ENCODE results near the gene CD99. TPM values are rescaled to one million over a fixed set of nuclear protein-coding genes. Genes with fewer than 3 reads are reported as not detected.

CD99 gene
- total and polyA plus RNA-seq, 9 donors: 149 to 678 (median 283) TPM

DNA sequence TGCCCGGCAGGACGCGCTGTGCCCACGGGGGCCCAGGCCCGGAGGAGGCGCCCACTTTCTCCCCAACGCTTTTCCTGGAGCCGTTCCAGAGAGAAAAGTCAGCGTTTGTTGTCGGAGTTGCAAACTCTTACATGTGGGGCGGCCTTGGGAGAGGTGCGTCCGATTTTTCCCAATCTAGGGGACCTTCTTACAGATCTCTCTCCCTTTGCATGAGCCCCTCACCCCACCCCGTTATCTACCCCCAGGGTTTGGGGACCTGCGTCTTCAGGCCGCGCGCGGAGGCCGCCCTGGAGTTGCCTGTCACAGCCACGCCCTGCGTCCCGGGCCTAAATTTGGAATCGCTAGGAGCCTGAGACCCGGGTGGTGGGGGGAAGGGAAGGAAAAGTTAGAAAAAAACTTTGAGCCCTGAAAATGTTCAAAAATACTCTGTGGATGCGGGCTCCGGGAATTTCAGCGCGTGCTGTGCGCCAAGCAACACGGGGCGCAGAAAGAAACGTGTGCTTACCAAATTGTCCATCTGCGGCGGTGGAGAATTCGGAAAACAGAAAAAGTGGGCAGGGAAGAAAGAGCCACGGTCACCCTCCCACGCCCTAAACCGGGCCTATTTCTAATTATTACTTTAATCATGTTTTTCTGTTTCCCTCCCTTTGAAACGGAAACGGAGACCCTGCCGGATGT, 587 bp downstream of the CD99 start:
- no peaks in the 10 kb centered on the region for H3K27me3 ChIP-seq
- peaks cover 19% of the 10 kb centered on the region for H3K4me1 ChIP-seq (ENCODE audit: insufficient read depth)
- intact Hi-C loops (cut with DNase I): no loop called here
- peak overlapping the region; percentile 73 to 77 for H3K27ac ChIP-seq
- WGBS, 3 donors: 0 to 1% (median 0%) methylated on average over 38 to 42 of the region's 42 CpGs
- DNase-seq: peak; percentile 59 to 74 (median 69)
- TF ChIP-seq, protein P1, sequence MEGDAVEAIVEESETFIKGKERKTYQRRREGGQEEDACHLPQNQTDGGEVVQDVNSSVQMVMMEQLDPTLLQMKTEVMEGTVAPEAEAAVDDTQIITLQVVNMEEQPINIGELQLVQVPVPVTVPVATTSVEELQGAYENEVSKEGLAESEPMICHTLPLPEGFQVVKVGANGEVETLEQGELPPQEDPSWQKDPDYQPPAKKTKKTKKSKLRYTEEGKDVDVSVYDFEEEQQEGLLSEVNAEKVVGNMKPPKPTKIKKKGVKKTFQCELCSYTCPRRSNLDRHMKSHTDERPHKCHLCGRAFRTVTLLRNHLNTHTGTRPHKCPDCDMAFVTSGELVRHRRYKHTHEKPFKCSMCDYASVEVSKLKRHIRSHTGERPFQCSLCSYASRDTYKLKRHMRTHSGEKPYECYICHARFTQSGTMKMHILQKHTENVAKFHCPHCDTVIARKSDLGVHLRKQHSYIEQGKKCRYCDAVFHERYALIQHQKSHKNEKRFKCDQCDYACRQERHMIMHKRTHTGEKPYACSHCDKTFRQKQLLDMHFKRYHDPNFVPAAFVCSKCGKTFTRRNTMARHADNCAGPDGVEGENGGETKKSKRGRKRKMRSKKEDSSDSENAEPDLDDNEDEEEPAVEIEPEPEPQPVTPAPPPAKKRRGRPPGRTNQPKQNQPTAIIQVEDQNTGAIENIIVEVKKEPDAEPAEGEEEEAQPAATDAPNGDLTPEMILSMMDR (IDR thresholded peaks at IDR 0.05): no peak
- TF ChIP-seq EP300 (IDR thresholded peaks at IDR 0.05) (no peak), POLR2A (IDR thresholded peaks at IDR 0.05) (no peak)
- peak overlapping the region; percentile 95 for H3K4me3 ChIP-seq
- H3K9me3 ChIP-seq: no peaks in the 10 kb centered on the region
- no peaks in the 10 kb centered on the region for H3K36me3 ChIP-seq

DNA sequence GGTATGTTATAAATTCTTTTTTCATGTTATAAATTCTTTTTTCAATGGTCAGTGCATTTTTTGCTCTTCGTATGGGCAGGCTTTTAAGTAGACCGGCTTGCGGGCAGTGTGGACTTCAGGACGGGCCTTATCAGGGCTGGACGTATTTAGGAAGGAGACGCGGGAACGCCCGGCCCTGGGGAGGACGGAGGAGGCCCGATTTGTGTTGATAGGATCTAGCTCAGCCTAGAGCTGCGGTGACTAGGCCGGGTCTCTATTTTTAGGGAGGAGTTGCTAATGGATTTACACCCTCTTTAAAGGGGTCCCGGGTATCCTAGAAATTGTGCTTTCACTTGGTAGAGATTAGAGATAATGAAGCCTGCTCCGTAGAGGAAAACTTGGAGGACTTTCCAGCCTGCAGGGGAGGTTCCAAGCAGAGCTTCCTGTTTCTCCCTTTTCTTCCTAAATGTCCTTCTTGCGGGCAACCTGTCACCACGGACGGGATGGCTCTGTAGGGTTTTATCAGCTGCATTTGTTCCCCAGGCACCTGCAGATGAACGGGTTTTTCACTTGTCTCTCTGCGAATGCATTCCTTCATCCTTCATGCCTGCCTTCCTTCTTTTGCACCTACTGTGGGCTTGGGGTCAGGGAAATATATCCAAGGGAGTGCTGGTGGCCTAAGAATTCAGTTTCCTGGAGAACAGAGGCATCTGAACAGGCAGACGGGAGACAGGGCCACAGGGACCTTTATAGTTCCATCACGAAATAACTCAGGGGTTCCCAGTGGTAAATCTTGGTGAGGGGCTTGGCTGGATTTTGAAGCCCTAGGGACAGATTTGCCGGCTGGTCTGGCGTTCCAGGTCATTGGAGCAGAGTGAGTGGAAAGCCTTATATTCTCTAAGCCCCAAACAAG, 1.4 kb downstream of the CD99 start:
- peak overlapping the region; percentile 95 for H3K4me3 ChIP-seq
- H3K27me3 ChIP-seq: no peaks in the 10 kb centered on the region
- TF ChIP-seq, protein P1 (IDR thresholded peaks at IDR 0.05): no peak
- TF ChIP-seq POLR2A (IDR thresholded peaks at IDR 0.05): no peak
- TF ChIP-seq EP300 (IDR thresholded peaks at IDR 0.05): no peak
- intact Hi-C loops (cut with DNase I): no loop called here
- H3K36me3 ChIP-seq: no peaks in the 10 kb centered on the region
- H3K4me1 ChIP-seq (ENCODE audit: insufficient read depth): peaks cover 19% of the 10 kb centered on the region
- WGBS, 3 donors: 15 to 17% (median 17%) methylated on average over 24 of the region's 24 CpGs
- DNase-seq: peak in 4 of 5 donors; percentile 32 to 52 (median 42)
- no peaks in the 10 kb centered on the region for H3K9me3 ChIP-seq
- H3K27ac ChIP-seq: peak overlapping the region in 1 of 2 donors; percentile 73

DNA sequence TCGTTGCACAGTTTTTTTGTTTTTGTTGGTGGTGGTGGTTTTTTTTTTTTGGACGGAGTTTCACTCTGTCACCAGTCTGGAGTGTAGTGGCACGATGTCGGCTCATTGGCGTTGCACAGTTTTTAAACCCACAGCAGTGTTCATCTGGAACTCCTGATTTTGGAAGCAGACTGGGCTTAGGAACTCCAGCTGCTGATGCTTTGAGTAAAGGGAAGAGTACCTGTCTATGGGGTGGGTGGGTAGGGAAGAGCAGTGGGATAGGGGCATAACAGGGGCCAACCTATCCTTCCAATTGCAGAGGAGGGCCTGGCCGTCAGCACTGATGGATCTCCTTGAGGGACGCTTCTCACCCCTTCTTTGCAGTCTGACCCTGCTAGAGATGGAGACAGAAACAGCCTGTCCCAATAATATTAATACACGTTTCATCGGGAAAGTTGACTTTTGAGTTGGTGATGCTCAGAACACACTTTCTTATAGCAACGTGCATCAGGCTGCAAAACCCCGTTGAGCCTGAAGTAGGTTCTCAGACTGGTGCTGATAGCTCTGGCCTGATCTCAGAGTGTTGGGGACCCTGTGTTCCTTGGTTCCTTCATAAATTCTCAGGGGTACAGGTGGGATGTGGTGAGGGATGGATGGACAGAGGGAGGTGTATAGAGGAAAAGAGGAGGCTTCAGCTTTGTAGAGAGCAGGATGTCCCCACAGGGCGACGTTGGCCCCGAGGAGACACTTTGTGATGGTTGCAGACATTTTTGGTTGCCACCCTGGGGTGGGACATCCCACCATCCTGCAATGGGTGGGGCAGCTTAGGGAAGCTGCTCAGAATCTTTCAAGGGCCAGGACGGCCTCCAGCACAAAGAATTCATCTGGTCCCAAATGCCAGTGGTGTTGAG, 2.3 kb downstream of the CD99 start:
- no peak overlapping the region for H3K4me3 ChIP-seq
- no peak for DNase-seq
- H3K27ac ChIP-seq: no peak overlapping the region
- no peaks in the 10 kb centered on the region for H3K27me3 ChIP-seq
- no peaks in the 10 kb centered on the region for H3K36me3 ChIP-seq
- H3K4me1 ChIP-seq (ENCODE audit: insufficient read depth): peaks cover 19% of the 10 kb centered on the region
- 74 to 79% (median 74%) methylated on average over 15 of the region's 15 CpGs for WGBS, 3 donors
- H3K9me3 ChIP-seq: no peaks in the 10 kb centered on the region
- TF ChIP-seq POLR2A (IDR thresholded peaks at IDR 0.05) (no peak), EP300 (IDR thresholded peaks at IDR 0.05) (no peak)
- TF ChIP-seq, protein P1 (IDR thresholded peaks at IDR 0.05): no peak
- intact Hi-C loops (cut with DNase I): no loop called here

DNA sequence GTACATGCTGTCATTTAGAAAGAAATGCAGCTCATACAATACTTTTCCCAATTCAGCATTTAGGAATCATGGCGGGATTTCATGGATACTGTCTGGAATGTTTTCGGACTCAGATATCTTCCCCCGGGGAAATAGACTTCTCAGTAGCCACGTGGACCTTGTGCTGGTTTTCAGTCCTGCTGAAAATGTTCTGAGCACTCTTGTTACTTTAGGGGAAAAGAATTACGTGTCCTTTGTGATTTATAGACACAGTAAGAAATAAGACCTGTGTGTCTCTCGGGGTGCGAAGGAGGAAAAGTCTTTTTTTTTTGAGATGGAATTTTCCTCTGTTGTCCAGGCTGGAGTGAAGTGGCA, 3.8 kb downstream of the CD99 start:
- TF ChIP-seq POLR2A (IDR thresholded peaks at IDR 0.05) (no peak), EP300 (IDR thresholded peaks at IDR 0.05) (no peak)
- TF ChIP-seq, protein P1 (IDR thresholded peaks at IDR 0.05): no peak
- H3K4me3 ChIP-seq: no peak overlapping the region
- H3K36me3 ChIP-seq: no peaks in the 10 kb centered on the region
- H3K9me3 ChIP-seq: no peaks in the 10 kb centered on the region
- intact Hi-C loops (cut with DNase I): no loop called here
- 58 to 71% (median 66%) methylated on average over 7 of the region's 7 CpGs for WGBS, 3 donors
- no peaks in the 10 kb centered on the region for H3K27me3 ChIP-seq
- DNase-seq: no peak
- H3K4me1 ChIP-seq (ENCODE audit: insufficient read depth): peaks cover 22% of the 10 kb centered on the region
- no peak overlapping the region for H3K27ac ChIP-seq
